H1 (cell line): ENCODE results near the gene GAS7. TPM values are rescaled to one million over a fixed set of nuclear protein-coding genes. Genes with fewer than 3 reads are reported as not detected.

Source experiments
- CEBPB ChIP-seq: IDR thresholded peaks from 2 replicates; pipeline ENCODE4 v1.6.1; 2012; ENCODE audit warnings: low read depth, low read length
- CHD1 ChIP-seq: IDR thresholded peaks from 2 replicates; pipeline ENCODE4 v1.6.1; 2012; ENCODE audit warnings: low read depth, low read length, improper control_type of control experiment
- EZH2 ChIP-seq: fragments of 200-600 bp; sonication (generic); IDR thresholded peaks from 2 replicates; pipeline ENCODE4 v1.7.1; 2012; ENCODE audit warnings: low read depth, mild to moderate bottlenecking, moderate library complexity, low read length, inconsistent platforms; ENCODE audit not compliant: severe bottlenecking
- FOSL1 ChIP-seq: IDR thresholded peaks from 2 replicates; pipeline ENCODE4 v1.6.1; 2011; ENCODE audit warnings: mild to moderate bottlenecking, low read depth, low read length, moderate library complexity; ENCODE audit not compliant: insufficient read depth
- JUND ChIP-seq: IDR thresholded peaks from 2 replicates; pipeline ENCODE4 v1.6.1; 2011; ENCODE audit warnings: mild to moderate bottlenecking, improper control_type of control experiment, low read length
- polyA plus RNA-seq, 7 experiments: library from polyadenylated mRNA; depleted of rRNA in 3 of 7; stranded (reverse) in 5 of 7; unstranded in 2 of 7; fragments of >200 nt in 5 of 7; fragments of 200-250 nt in 2 of 7; gene quantifications; 1 replicate in 5 of 7; 2 replicates in 1 of 7; 4 replicates in 1 of 7; pipeline versions ENCODE4 v1.2.1 to v1.2.3, GENCODE V29; 2011 to 2013; ENCODE audit warnings: missing spikeins in 2 of 7, mixed read lengths in 2 of 7
- total RNA-seq: library from RNA; stranded (reverse); fragmentation: NEBNext Ultra II Directional; extraction: Animal tissue kit (Norgen Biotek cat#: 25700); gene quantifications from 2 replicates; pipeline ENCODE4 v1.2.1, GENCODE V29; 2021
- TF ChIP-seq, protein P1 (sequence below): fragments of 300-600 bp; sonication (generic); IDR thresholded peaks from 2 replicates; pipeline ENCODE4 v1.7.1; 2012; ENCODE audit warnings: low read length, moderate library complexity, mild to moderate bottlenecking, inconsistent platforms; ENCODE audit not compliant: insufficient replicate concordance

Gene GAS7
- total and polyA plus RNA-seq, 2 of the 8 experiments (the other 6 are each of a cell fraction or from before 2014, with no cell fraction given) = 5.0 to 14.5 TPM

DNA sequence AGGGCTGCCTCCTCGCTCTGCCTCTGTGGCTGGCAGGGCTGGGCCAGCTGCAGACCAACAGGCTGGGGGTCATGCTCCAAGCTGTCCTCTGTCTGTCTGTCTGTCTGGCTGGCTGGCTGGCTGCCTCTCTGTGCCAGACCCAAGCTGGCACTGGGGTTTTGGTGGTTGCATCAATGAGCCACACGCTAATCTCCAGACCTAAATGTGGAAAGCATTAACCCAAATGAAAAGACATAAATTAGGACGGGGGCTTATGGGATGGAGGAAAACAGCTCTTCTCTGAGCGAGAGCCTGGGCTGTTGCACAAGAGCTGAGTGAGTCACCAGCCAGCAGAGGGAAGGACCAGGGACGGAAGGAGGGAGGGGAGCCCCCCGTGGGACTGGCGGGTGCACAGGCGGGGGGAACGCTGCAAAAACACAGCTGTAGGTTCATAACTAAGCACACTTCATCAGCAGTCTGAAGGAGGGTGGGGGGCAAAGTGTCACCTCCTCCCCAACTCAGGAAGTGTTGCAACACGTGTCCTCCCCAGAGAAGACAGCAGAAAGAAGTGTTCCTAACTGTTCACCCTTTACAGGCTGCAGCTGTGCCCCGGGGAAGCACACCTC, 83.4 kb downstream of the GAS7 start (continued):
- TF ChIP-seq, protein P1, sequence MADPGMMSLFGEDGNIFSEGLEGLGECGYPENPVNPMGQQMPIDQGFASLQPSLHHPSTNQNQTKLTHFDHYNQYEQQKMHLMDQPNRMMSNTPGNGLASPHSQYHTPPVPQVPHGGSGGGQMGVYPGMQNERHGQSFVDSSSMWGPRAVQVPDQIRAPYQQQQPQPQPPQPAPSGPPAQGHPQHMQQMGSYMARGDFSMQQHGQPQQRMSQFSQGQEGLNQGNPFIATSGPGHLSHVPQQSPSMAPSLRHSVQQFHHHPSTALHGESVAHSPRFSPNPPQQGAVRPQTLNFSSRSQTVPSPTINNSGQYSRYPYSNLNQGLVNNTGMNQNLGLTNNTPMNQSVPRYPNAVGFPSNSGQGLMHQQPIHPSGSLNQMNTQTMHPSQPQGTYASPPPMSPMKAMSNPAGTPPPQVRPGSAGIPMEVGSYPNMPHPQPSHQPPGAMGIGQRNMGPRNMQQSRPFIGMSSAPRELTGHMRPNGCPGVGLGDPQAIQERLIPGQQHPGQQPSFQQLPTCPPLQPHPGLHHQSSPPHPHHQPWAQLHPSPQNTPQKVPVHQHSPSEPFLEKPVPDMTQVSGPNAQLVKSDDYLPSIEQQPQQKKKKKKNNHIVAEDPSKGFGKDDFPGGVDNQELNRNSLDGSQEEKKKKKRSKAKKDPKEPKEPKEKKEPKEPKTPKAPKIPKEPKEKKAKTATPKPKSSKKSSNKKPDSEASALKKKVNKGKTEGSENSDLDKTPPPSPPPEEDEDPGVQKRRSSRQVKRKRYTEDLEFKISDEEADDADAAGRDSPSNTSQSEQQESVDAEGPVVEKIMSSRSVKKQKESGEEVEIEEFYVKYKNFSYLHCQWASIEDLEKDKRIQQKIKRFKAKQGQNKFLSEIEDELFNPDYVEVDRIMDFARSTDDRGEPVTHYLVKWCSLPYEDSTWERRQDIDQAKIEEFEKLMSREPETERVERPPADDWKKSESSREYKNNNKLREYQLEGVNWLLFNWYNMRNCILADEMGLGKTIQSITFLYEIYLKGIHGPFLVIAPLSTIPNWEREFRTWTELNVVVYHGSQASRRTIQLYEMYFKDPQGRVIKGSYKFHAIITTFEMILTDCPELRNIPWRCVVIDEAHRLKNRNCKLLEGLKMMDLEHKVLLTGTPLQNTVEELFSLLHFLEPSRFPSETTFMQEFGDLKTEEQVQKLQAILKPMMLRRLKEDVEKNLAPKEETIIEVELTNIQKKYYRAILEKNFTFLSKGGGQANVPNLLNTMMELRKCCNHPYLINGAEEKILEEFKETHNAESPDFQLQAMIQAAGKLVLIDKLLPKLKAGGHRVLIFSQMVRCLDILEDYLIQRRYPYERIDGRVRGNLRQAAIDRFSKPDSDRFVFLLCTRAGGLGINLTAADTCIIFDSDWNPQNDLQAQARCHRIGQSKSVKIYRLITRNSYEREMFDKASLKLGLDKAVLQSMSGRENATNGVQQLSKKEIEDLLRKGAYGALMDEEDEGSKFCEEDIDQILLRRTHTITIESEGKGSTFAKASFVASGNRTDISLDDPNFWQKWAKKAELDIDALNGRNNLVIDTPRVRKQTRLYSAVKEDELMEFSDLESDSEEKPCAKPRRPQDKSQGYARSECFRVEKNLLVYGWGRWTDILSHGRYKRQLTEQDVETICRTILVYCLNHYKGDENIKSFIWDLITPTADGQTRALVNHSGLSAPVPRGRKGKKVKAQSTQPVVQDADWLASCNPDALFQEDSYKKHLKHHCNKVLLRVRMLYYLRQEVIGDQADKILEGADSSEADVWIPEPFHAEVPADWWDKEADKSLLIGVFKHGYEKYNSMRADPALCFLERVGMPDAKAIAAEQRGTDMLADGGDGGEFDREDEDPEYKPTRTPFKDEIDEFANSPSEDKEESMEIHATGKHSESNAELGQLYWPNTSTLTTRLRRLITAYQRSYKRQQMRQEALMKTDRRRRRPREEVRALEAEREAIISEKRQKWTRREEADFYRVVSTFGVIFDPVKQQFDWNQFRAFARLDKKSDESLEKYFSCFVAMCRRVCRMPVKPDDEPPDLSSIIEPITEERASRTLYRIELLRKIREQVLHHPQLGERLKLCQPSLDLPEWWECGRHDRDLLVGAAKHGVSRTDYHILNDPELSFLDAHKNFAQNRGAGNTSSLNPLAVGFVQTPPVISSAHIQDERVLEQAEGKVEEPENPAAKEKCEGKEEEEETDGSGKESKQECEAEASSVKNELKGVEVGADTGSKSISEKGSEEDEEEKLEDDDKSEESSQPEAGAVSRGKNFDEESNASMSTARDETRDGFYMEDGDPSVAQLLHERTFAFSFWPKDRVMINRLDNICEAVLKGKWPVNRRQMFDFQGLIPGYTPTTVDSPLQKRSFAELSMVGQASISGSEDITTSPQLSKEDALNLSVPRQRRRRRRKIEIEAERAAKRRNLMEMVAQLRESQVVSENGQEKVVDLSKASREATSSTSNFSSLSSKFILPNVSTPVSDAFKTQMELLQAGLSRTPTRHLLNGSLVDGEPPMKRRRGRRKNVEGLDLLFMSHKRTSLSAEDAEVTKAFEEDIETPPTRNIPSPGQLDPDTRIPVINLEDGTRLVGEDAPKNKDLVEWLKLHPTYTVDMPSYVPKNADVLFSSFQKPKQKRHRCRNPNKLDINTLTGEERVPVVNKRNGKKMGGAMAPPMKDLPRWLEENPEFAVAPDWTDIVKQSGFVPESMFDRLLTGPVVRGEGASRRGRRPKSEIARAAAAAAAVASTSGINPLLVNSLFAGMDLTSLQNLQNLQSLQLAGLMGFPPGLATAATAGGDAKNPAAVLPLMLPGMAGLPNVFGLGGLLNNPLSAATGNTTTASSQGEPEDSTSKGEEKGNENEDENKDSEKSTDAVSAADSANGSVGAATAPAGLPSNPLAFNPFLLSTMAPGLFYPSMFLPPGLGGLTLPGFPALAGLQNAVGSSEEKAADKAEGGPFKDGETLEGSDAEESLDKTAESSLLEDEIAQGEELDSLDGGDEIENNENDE = no peak
- TF ChIP-seq CHD1 (no peak), CEBPB (peak; percentile 78), JUND (peak; percentile 72), FOSL1 (no peak), EZH2 (no peak)
- TF ChIP-seq, all 59 proteins: peak for 2
